Stimulated activated CD8-positive, alpha-beta memory T cell treated with anti-CD3 and anti-CD28 coated beads, Interleukin-12 subunit alpha, Interleukin-12 subunit beta, amount 100 ng/mL, for 24 hours (primary cell): ENCODE results near the gene UNC80.

Experiments used
- DNase-seq: peaks from one replicate; pipeline ENCODE4 v3.0.0-alpha.2; 2020; ENCODE audit errors: extremely low read depth

UNC80 gene

DNA sequence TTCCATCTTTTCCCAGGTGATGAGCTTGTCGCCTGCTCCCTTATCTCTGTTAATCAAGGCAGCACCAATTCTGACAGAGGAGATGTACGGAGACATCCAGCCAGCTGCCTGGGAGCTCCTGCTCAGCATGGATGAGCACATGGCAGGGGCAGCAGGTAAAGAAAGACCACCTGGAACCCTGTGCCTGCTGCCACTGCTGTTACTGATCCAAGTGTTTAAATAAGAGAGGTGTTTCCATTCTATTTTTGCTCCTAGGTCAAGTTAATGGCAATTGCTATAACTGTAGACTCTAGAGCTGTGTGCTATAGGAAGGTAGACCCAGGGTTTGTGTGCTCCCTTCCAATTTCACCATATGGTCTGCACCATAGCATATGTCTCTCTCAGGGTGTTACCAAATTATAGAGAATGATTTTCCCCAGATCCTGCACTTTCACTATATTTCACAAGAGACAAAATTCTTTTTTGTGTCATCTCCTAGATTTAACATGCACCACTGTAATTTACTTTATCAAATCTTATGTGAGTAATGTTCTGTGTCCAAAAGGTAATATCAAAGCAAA lies 142.2 kb downstream of the UNC80 start:
- DNase-seq = no peak

DNA sequence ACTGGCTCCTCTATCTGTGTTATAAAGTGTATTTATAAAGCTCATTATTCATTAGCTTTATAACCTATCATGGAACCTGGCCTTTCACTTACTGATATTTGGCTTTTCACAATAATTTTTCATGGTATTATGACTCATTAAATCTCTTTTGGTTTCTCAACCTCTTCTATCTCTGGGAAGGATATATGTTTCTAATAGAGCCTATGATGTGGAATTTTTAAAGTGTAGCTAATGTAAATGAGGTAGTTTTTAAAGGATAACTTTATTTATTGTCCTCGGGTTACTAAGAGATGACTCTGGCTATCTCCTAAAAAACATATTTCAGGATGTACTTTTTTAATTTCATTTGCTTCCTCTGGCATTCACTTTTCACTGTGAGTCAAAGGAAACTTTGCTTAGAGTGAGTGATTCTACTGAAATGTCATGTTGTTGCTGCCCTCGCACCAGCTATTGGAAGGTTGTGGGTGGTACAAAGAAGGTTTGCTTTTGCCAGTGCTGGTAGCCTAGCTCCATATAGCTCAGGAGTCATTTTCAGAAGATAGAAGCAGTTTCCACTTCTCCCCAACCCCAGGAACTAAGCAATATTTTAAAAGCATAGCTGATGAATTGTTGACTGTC lies 145.6 kb downstream of the UNC80 start:
- no peak for DNase-seq

GRCh38 chr2:209918251-209918650 lies 146.6 kb downstream of the UNC80 start:
- DNase-seq = no peak

DNA sequence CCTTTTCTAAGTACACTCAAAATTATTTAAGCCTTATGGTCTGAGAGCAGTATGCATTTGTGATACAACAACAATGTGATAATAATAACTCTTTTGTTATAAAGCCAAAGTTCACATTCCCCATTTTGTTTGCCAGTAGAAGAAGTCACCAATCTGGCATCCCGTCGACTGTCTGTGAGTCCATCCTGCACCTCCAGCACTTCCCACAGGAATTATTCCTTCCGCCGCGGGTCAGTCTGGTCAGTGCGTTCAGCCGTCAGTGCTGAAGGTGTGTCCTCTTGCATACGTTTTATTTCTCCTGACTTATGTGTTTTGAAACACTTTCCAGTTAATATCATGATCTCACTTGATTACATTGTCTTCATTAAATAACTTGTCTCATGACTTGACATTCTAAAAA lies 150.5 kb downstream of the UNC80 start:
- no peak for DNase-seq

DNA sequence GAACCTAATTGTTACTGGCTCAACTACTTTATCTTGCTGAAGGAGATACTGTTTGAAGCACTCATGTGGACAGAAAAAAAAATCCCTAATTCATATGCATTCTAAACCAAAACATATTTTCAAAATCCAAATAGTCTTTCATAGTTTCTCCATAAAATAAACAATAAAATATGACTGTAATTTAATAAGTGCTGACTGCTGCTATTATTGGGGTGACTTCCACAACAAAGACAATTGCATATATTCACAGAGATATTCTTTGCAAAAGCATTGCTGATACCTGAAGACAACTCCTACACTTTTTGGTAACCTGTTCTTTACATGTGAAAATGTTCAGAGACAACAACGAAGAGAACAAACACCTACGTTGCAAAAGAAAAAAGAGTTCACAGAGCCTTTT lies 157.7 kb downstream of the UNC80 start:
- DNase-seq = no peak

DNA sequence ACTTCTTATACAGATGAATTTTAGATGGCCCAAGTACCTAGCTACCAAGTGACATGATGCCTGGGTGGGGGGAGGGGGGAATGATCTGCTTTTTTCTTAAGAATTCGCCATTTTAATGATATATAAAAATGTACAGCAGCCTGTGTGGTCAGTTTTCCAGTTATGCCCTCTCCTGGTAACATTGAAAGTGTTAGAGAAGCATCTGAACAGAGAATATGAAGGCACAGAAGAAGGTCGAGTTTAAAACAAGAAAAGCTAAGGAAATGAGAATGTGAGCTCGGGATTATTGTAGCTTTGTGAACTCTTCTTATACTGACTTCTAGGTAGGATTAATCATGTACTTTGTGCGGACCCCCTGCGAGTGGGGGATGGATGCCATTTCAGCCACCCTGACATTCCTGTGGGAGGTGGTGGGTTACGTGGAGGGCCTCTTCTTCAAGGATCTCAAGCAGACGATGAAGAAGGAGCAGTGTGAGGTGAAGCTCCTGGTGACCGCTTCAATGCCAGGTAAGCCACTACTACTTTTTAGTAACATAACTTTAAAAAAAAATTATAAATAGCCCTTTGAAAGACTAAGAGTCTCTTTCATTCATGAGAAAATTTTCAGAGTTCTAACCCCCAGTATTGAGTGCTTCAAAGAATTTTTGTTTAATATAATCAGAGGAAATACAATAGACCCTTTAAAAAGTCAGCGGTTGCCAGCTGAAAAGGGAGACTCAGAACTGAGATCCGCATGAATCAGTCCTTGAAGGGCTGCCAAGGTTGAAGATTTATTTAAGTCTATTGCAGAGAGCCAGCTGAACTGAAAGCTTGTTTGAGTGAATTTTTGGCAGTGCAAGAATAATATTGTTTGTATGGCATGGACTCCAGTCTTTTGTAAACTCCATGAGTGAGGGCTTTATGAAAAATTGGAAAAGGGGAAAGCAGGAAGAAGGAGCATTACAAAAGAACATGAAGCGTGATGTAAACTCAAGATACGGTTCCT lies 162.2 kb downstream of the UNC80 start:
- no peak for DNase-seq

DNA sequence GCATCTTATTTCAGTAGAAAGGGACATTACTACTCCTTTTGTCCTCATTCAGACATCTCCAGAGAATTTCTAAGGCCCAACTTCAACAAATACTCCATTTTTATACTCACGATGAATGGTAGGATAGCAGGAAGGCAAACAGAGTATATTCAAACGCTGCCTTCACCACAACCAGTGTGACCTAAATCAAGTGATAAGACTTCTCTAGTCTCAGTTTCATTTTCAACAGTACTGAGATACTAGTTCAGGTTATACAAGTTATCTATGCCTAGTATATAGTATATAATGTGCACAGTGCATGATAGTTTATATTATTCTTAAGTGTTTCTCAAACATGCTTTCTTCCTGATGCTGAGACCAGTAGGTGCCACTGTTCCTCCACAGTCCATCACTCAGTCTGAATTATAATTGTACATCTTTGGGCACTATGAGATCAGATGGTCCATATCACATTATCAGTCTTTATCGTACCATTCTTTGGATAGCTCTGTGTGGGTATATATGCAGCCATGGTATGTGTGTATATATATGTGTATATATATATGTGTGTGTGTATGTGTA lies 164.6 kb downstream of the UNC80 start:
- DNase-seq = no peak

DNA sequence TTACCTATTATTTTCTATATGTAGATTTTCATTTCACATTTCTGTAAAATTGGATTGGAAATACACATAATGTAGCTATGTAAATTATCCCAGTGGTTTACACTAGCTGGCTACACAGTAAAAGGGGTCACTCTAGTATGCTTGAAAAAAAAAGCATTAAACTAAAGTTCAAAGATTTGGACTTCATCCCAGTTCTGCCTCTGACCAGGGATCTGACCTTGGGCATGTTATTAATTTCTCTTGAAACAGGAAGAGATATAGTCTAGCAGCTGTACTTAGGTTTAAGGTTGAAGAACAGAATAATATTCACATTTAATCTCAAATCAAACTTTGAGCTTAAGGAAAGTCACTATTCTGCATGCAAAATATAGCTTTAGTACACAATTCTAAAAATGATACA lies 166.3 kb downstream of the UNC80 start:
- DNase-seq = no peak

GRCh38 chr2:209938906-209939305 lies 167.3 kb downstream of the UNC80 start:
- DNase-seq = no peak

DNA sequence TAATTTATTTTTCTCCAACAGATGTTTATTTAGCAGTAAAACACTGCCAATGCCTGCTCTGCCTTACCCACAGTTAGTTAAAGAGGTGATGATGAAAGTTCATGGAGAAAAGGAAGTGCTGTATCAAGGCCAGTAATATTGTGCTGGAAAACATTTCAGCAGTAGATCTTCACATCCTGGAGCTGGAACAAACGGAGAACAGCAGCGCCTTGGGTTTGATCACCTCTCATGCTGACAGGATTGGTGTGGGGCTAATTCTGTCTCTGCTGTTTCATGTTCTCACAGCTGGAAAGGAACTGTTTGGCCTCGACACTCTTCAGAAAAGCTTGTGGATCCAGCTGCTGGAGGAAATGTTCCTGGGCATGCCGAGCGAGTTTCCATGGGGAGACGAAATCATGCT lies 169.3 kb downstream of the UNC80 start:
- DNase-seq = no peak

GRCh38 chr2:209942426-209942825 lies 170.8 kb downstream of the UNC80 start:
- DNase-seq = no peak

GRCh38 chr2:209942936-209943605 lies 171.4 kb downstream of the UNC80 start:
- no peak for DNase-seq

DNA sequence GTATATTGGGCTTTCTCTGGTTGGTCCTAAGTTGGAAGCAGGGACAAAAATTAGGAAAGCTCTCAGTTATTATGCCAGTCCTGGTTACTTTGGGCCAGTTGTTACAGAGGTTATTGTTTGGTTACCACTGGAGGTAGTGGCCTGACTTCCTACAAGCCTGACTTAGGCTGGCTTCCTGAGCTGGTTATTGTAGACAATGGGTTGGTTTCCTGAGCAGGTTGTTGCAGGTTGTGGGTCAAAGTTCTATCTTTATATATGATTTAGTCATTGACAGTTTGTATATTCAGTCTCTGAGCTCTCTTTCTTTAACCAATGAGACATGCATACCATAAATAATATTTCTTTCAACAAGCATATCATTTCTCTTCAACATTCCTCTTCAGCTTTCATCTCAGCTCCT lies 172.1 kb downstream of the UNC80 start:
- DNase-seq = no peak

- DNase-seq = no peak
Measured at GRCh38 chr2:209946539-209946938, 174.9 kb downstream of the UNC80 start.

DNA sequence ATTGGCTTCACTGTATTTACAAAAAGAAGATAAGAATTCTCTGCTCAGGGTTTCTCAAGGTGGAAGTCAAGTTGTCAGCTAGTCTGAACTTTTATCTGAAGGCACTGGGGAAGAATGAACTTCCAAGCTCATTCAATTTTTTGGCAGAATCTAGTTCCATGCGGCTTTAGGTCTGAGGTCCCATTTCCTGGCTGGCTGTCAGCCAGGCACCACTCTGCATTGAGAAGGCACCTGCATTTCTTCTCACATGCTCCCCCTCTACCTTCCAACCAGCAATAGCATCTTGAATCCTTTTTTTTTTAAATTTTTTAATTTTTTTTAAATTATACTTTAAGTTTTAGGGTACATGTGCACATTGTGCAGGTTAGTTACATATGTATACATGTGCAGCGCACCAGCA lies 184.6 kb downstream of the UNC80 start:
- DNase-seq = no peak

DNA sequence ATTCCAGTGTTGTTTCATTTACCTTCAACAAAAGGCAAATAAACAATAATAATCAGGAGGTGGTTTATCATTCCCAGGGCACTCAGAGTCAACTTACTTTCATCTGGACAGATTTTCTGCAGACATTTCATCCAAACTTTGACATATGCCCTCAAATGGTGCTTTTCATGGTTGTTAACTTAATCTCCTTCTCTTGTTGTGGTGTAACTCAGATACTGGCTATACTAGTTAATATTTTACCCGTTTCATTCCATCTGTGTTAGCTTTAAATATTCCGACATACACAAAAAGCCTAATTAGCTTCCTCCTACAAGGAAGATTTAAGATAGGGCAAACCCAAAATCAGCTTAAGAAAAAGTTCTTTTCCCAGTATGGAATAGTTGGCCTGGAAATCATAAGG lies 186.4 kb downstream of the UNC80 start:
- no peak for DNase-seq

DNA sequence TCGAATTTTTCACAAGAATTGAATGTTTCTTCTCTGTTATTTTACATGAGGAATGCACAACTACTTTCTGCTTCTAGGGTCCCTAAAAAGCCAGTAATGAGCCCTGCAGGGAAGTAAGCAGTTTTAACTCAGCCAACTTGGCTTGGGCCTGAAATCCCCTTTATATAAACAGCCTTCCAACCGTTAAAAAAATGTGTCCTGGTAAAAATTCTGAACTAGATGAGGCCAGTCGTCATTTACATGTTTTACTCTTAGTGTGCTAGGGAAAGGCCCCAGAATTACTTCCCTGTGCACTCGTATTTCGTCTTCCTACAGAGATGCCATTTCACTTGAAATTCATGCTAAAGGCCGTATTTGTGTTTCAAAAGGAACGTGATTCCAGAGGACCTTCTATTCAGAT lies 188.4 kb downstream of the UNC80 start:
- no peak for DNase-seq

DNA sequence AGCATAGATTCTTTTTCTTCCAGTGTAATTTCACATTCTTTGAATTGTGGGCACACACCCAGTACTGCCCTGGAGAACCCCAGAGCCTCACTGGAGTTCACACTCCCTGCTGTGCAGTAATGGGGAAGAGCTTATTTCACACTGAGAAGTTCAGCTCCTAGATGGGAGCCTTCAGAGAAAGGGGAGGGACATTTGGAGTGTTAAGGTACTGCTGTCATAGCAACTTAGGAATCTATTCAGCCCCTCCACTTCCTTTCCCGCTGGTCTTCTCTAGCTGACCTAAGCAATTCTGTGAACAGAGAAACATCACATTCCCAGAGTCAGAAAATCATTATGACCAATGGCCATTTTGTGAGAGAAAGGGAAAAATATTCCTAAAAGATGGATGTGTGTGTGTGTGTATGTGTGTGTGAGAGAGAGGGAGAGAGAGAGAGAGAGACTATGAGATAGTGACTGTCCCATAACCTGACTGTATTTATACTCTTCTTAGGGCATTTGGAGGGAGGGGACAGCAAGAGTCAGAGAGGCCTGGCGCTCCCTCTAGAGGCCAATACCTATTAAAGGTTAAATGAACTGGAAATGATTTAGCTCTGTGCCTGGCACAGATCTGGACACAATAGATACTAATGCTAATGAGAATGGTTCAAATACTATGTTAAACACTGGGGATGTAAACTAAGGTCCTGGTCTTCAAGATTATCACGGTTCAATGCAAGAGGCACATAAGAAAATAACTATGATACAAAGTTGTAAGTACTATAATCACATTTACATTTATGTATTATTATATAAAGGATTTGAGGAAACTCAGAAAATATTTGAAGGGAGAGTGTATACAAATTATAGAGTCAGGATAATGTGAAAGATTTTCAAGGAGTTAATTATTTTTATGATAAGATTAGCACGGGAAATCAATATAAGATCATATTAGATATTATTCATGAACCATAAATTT lies 189.3 kb downstream of the UNC80 start:
- no peak for DNase-seq

DNA sequence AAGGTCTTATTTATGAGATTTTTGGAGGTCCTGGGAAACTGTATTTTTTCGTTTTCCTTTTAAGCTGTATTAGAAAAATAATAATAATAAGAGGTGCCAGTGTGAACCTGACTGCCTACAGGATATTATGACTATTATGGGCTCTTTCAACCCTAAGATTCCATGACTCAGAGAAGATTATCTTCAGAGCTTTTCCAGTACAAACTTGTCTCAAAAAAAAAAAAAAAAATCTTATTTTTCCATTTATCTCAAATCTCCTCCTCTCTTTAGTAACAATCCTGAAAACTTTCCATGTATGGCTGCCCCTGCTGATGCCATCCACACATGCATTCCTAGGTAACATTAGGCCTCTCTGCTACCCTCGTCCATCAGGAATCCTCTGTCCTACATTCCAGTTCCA lies 194.1 kb downstream of the UNC80 start:
- DNase-seq = no peak

- DNase-seq = no peak
Measured at GRCh38 chr2:209969692-209970091, 198.1 kb downstream of the UNC80 start.

- no peak for DNase-seq
Measured at GRCh38 chr2:209970271-209970670, 198.6 kb downstream of the UNC80 start.
